Measurements from ENCODE around the gene JPH3.

- TF ChIP-seq CTCF (IDR thresholded peaks at IDR 0.05; ENCODE audit: low read depth, low read length, poor library complexity, severe bottlenecking) (no peak), EZH2phosphoT487 (IDR thresholded peaks at IDR 0.05; ENCODE audit: borderline replicate concordance, low read length) (no peak)
Measured at GRCh38 chr16:87569601-87570571, 32.4 kb upstream of the JPH3 start.

Measured in DOHH2 (cell line).